GM12865 (cell line): ENCODE measurements around the gene SIM1.

ENCODE experiments used
- DNase-seq: peaks from one replicate; pipeline ENCODE4 v3.0.0; 2010; ENCODE audit warnings: low read depth
- H3K4me3 ChIP-seq: 2 replicates; pipeline ENCODE4 v1.5.1; 2011; ENCODE audit warnings: mild to moderate bottlenecking, low read depth, low read length, control low read depth
- CTCF ChIP-seq: IDR thresholded peaks from 2 replicates; pipeline ENCODE4 v1.5.1; 2011; ENCODE audit warnings: low read length, control low read depth, low read depth, inconsistent platforms; ENCODE audit not compliant: insufficient read depth; ENCODE audit errors: missing control alignments

The SIM1 gene

GRCh38 chr6:100485268-100485667 lies 20.5 kb upstream of the SIM1 start:
- H3K4me3 ChIP-seq, result no peak overlapping the region
- no peak for DNase-seq
- TF ChIP-seq CTCF, result no peak

GRCh38 chr6:100484474-100484873 lies 19.8 kb upstream of the SIM1 start:
- TF ChIP-seq CTCF, result no peak

GRCh38 chr6:100482698-100483097 lies 18.0 kb upstream of the SIM1 start:
- no peak for TF ChIP-seq CTCF
- no peak for DNase-seq
- no peak overlapping the region for H3K4me3 ChIP-seq

More at GRCh38 chr6:100484474-100484873, 19.8 kb upstream of the SIM1 start:
- DNase-seq, result peak; percentile 64
- H3K4me3 ChIP-seq, result no peak overlapping the region

DNA sequence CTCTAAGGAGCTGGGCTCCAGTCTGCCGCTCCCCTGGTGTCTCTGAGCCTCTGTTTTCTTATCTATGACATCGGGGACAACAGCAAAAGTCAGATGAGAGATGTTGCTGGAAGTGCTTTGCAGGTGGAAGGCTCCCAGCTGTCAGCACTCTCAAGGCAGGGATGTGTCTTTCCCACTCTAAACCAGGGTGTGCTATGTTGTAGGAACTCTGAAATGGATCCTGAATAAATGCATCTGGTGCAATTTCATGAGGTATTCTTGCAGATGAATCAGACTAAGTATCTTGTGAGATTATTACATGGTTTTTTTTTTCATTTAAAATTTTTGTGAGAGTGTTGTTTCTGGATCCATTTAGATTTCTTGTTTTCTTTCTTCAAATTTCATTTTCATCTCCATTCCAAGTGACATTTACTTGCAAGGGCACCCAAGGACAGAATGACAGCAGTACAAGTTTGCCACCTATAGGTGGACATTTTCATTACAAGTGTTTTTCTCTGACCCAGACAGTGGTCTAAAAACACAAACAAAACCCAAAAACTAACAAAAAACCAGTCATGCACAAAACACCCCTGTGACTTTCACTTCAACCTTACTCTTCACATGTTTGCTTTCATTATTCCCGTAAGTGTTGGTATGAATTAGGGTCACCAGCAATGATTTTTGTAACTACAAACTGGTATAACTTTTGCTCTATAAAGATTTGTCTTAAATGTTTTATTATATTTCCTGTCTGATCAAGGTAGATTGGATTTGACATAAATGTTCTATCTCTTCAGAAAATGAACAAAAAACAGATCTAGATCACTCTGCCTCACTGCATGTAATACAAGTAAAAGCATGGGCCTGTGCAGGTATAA lies 14.7 kb upstream of the SIM1 start:
- H3K4me3 ChIP-seq, result no peak overlapping the region
- peak; percentile 67 for TF ChIP-seq CTCF
- peak; percentile 76 for DNase-seq

DNA sequence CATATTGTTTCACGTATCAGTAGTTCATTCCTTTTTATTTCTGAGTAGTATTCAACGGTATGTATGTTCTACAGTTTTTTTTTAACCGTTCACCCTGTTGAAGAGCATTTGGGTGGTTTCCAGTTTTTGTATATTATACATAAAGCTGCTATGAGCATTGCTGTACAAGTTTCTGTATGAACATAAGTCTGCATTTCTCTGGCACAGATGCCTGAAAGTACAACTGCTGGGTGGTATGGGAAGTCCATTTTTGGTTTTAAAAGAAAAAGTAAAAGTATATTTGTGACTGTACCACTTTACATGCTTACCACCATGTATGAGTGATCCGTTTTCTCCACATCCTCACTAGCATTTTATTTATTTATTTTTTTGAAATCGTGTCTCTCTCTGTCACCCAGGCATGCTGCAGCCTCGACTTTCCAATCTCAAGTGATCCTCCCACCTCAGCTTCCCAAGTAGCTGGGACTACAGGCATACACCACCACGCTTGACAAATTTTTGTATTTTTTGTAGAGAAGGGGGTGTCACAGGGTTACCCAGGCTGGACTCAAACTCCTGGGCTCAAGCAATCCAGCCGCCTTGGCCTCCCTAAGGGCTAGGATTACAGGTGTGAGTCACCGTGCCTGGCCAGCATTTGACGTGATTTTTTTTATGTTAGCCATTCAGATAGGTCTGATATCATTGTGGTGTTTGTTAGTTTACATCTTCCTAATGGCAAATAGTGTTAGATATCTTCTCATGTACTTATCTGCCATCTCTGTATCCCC lies 11.0 kb upstream of the SIM1 start:
- DNase-seq, result peak; percentile 81
- no peak overlapping the region; the same call in 1 of the 2 replicates for H3K4me3 ChIP-seq

DNA sequence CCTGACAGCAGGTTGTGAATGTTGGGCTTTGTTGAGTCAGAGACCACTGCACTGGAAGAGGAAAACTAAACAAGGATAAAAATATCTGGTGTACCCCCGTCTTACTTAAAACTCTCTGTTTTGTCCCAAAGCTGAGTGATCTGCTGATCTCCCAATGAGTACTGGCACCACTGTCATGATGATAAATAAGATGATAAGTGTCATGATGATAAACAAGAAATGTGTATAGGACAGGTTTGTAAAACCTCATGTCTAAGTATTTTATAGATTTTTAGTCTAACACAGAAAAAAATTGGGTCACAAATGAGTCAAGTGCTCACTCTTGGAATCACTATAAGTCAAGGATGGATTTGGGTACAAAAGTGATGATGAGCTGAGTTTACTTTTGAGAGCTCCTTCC lies 8.5 kb upstream of the SIM1 start:
- no peak for TF ChIP-seq CTCF
- no peak overlapping the region for H3K4me3 ChIP-seq
- no peak for DNase-seq

More for the DNA sequence above, 11.0 kb upstream of the SIM1 start:
- no peak for TF ChIP-seq CTCF
